PC-3 (cell line): ENCODE data around the gene GLYATL1. TPM values are rescaled to one million over a fixed set of nuclear protein-coding genes. Genes with fewer than 3 reads are reported as not detected.

ENCODE experiments used
- ATAC-seq: fragments of 200-7000 bp; cut with Tn5 transposase; 2 replicates; pipeline ENCODE4 v1.9.1; 2020; ENCODE audit warnings: mild to moderate bottlenecking, moderate library complexity
- BruUV-seq: library from RNA; stranded (reverse); fragments of 400-500 nt; replicated peaks from 2 replicates; lab custom pipeline; 2021; lab: Mats Ljungman, UMichigan
- CTCF ChIA-PET: fragments of 300-600 bp; sonication (Branson Sonifier 250); formaldehyde crosslinking; loops from one replicate; lab custom pipeline; 2022; ENCODE audit warnings: antibody characterized with exemption; lab: Charles Lee
- POLR2A ChIA-PET: fragments of 300-600 bp; sonication (Branson Sonifier 250); formaldehyde crosslinking; loops from one replicate; lab custom pipeline; 2022; ENCODE audit warnings: antibody characterized with exemption; ENCODE audit not compliant: unreplicated experiment; lab: Charles Lee
- DNase-seq: peaks from one replicate; pipeline ENCODE4 v3.0.0-alpha.2; 2015
- H2AFZ ChIP-seq: fragments of 300-600 bp; sonication (generic); 2 replicates; pipeline ENCODE4 v1.6.0; 2016; ENCODE audit warnings: antibody characterized with exemption, low read length
- H3F3A ChIP-seq: fragments of 300-600 bp; sonication (generic); one replicate; pipeline ENCODE4 v1.6.0; 2017; ENCODE audit warnings: antibody characterized with exemption, low read length, control low read depth, mild to moderate bottlenecking; ENCODE audit not compliant: unreplicated experiment
- H3K27ac ChIP-seq: fragments of 300-600 bp; sonication (generic); 2 replicates; pipeline ENCODE4 v1.5.1; 2016; ENCODE audit warnings: mild to moderate bottlenecking, low read length
- H3K27me3 ChIP-seq: fragments of 300-600 bp; sonication (generic); 2 replicates; pipeline ENCODE4 v1.6.1; 2016; ENCODE audit warnings: low read length, mixed read lengths
- H3K36me3 ChIP-seq: fragments of 300-600 bp; sonication (generic); 2 replicates; pipeline ENCODE4 v1.6.1; 2016; ENCODE audit warnings: low read depth, mixed run types, low read length, mixed read lengths
- H3K4me1 ChIP-seq: fragments of 300-600 bp; sonication (generic); 2 replicates; pipeline ENCODE4 v1.5.1; 2016; ENCODE audit warnings: low read length; ENCODE audit not compliant: insufficient read depth
- H3K4me2 ChIP-seq: fragments of 300-600 bp; sonication (generic); 2 replicates; pipeline ENCODE4 v1.6.0; 2016; ENCODE audit warnings: low read length
- H3K4me3 ChIP-seq: fragments of 300-600 bp; sonication (generic); 2 replicates; pipeline ENCODE4 v1.5.1; 2016; ENCODE audit warnings: mild to moderate bottlenecking, low read length, mixed read lengths
- H3K79me2 ChIP-seq: fragments of 300-600 bp; sonication (generic); 2 replicates; pipeline ENCODE4 v1.6.1; 2017; ENCODE audit warnings: low read length, mixed read lengths
- H3K9ac ChIP-seq: fragments of 300-600 bp; sonication (generic); 2 replicates; pipeline ENCODE4 v1.6.0; 2016; ENCODE audit warnings: mild to moderate bottlenecking, low read length
- H3K9me2 ChIP-seq: fragments of 300-600 bp; sonication (generic); replicated peaks from 2 replicates; pipeline ENCODE4 v1.6.1; 2016; ENCODE audit warnings: mixed run types, low read length, mixed read lengths
- H3K9me3 ChIP-seq: fragments of 300-600 bp; sonication (generic); 2 replicates; pipeline ENCODE4 v1.6.1; 2016; ENCODE audit warnings: low read length, mixed read lengths
- H4K20me1 ChIP-seq: fragments of 300-600 bp; sonication (generic); 2 replicates; pipeline ENCODE4 v1.6.1; 2016; ENCODE audit warnings: low read length, mixed read lengths
- CTCF ChIP-seq: fragments of 300-600 bp; sonication (generic); conservative IDR thresholded peaks from 2 replicates; pipeline ENCODE4 v1.5.1; 2017; ENCODE audit warnings: antibody characterized with exemption, low read depth, mild to moderate bottlenecking, low read length
- EZH2 ChIP-seq: fragments of 300-600 bp; sonication (generic); IDR thresholded peaks from one replicate; pipeline ENCODE4 v1.6.1; 2017; ENCODE audit warnings: antibody characterized with exemption, mild to moderate bottlenecking, low read length; ENCODE audit not compliant: unreplicated experiment
- EZH2phosphoT487 ChIP-seq: fragments of 300-600 bp; sonication (generic); IDR thresholded peaks from 2 replicates; pipeline ENCODE4 v1.6.1; 2018; ENCODE audit warnings: mild to moderate bottlenecking, antibody characterized with exemption, low read length, borderline replicate concordance
- intact Hi-C: fragments of 100-400 bp; cut with micrococcal nuclease; formaldehyde crosslinking; loops from 2 replicates; pipeline ENCODE4 v1.9.0; 2023
- total RNA-seq: library from RNA; depleted of rRNA; stranded (reverse); fragments of >200 nt; gene quantifications from 2 replicates; pipeline ENCODE4 v1.2.3, GENCODE V29; 2014

Gene GLYATL1
- total RNA-seq, 1 experiment from 2014 or later, result not detected

- TF ChIP-seq CTCF, result no peak
- TF ChIP-seq EZH2, result no peak
- TF ChIP-seq EZH2phosphoT487, result no peak
- no peak overlapping the region for H3K4me2 ChIP-seq
- DNase-seq (no peak), ATAC-seq (no peak)
- no peak overlapping the region for H3K4me3 ChIP-seq
- no peak overlapping the region for H3K27ac ChIP-seq
- H3K79me2 ChIP-seq, result no peaks in the 10 kb centered on the region
- no peaks in the 10 kb centered on the region for H3K36me3 ChIP-seq
- H3K9me2 ChIP-seq, result no peaks in the 10 kb centered on the region
- ChIA-PET CTCF (no interaction called here), POLR2A (no interaction called here)
- no peak overlapping the region for H3K9ac ChIP-seq
- no TSS peak for BruUV-seq
- no peaks in the 10 kb centered on the region for H3K9me3 ChIP-seq
- H3F3A ChIP-seq, result no peaks in the 10 kb centered on the region
- no peaks in the 10 kb centered on the region for H3K4me1 ChIP-seq
- no peaks in the 10 kb centered on the region for H4K20me1 ChIP-seq
- H3K27me3 ChIP-seq, result peaks cover 17% of the 10 kb centered on the region
- no peak overlapping the region for H2AFZ ChIP-seq
- intact Hi-C loops, result no loop called here
Measured at GRCh38 chr11:58949184-58949583, 9.9 kb downstream of the GLYATL1 start.

GRCh38 chr11:58957922-58958321, 18.6 kb downstream of the GLYATL1 start:
- ATAC-seq (no peak), DNase-seq (no peak)
- no peaks in the 10 kb centered on the region for H3K9me2 ChIP-seq
- no TSS peak for BruUV-seq
- no peak overlapping the region for H3K4me2 ChIP-seq
- H2AFZ ChIP-seq, result no peak overlapping the region
- intact Hi-C loops, result no loop called here
- no peaks in the 10 kb centered on the region for H3K79me2 ChIP-seq
- ChIA-PET POLR2A (no interaction called here), CTCF (no interaction called here)
- peaks cover 68% of the 10 kb centered on the region for H3K27me3 ChIP-seq
- H3K36me3 ChIP-seq, result no peaks in the 10 kb centered on the region
- no peak overlapping the region for H3K27ac ChIP-seq
- TF ChIP-seq CTCF (no peak), EZH2phosphoT487 (no peak), EZH2 (no peak)
- no peaks in the 10 kb centered on the region for H3K4me1 ChIP-seq
- no peak overlapping the region for H3K4me3 ChIP-seq
- no peaks in the 10 kb centered on the region for H4K20me1 ChIP-seq
- no peaks in the 10 kb centered on the region for H3K9me3 ChIP-seq
- H3F3A ChIP-seq, result no peaks in the 10 kb centered on the region
- H3K9ac ChIP-seq, result no peak overlapping the region

- Histone ChIP-seq H2AFZ (no peak overlapping the region), H3K4me2 (no peak overlapping the region), H3K27me3 (peaks cover 74% of the 10 kb centered on the region), H3K4me1 (no peaks in the 10 kb centered on the region), H3K79me2 (no peaks in the 10 kb centered on the region), H3K9me3 (no peaks in the 10 kb centered on the region), H3K9ac (no peak overlapping the region), H3K9me2 (no peaks in the 10 kb centered on the region), H3K36me3 (no peaks in the 10 kb centered on the region), H3F3A (no peaks in the 10 kb centered on the region), H4K20me1 (no peaks in the 10 kb centered on the region), H3K4me3 (no peak overlapping the region), H3K27ac (no peak overlapping the region)
- intact Hi-C loops, result no loop called here
- POLR2A ChIA-PET, result no interaction called here
- BruUV-seq, result no TSS peak
- ATAC-seq, result no peak
- DNase-seq, result peak; percentile 44
- CTCF ChIA-PET, result no interaction called here
- TF ChIP-seq CTCF (peak; percentile 67), EZH2phosphoT487 (no peak), EZH2 (no peak)
Measured at GRCh38 chr11:58958500-58958899, 19.2 kb downstream of the GLYATL1 start.
